ENCODE data around the gene HAPLN3.
A peak's percentile ranks its signal among the peaks of the same experiment; 100 is the strongest.

Gene HAPLN3

DNA sequence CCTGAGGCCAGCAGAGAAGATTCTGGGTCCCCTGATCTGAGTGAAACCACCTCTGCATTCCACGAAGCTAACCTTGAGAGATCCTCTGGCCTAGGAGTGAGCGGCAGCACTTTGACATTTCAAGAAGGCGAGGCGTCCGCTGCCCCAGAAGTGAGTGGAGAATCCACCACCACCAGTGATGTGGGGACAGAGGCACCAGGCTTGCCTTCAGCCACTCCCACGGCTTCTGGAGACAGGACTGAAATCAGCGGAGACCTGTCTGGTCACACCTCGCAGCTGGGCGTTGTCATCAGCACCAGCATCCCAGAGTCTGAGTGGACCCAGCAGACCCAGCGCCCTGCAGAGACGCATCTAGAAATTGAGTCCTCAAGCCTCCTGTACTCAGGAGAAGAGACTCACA is 36.4 kb downstream of the HAPLN3 start:
- no peak for DNase-seq

- DNase-seq: no peak
Measured at GRCh38 chr15:88852476-88852875, 42.9 kb downstream of the HAPLN3 start.

- DNase-seq: no peak
Measured at GRCh38 chr15:88849376-88850072, 45.8 kb downstream of the HAPLN3 start.

- DNase-seq: no peak
Measured at GRCh38 chr15:88848203-88848602, 47.1 kb downstream of the HAPLN3 start.

GRCh38 chr15:88847144-88847543 is 48.2 kb downstream of the HAPLN3 start:
- DNase-seq: no peak

DNA sequence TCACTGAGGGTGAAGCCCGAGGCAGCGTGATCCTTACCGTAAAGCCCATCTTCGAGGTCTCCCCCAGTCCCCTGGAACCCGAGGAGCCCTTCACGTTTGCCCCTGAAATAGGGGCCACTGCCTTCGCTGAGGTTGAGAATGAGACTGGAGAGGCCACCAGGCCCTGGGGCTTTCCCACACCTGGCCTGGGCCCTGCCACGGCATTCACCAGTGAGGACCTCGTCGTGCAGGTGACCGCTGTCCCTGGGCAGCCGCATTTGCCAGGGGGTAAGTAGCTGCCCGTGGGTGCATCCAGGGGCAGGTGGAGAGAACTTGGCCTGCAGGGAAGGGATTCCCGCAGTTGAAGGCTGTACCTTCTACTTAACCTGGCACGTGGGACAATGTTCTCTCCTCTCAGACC is 49.7 kb downstream of the HAPLN3 start:
- DNase-seq: no peak

GRCh38 chr15:88844749-88845386 is 50.5 kb downstream of the HAPLN3 start:
- peak; percentile 10 for DNase-seq

- no peak for DNase-seq
Measured at GRCh38 chr15:88843334-88843733, 52.0 kb downstream of the HAPLN3 start.

DNA sequence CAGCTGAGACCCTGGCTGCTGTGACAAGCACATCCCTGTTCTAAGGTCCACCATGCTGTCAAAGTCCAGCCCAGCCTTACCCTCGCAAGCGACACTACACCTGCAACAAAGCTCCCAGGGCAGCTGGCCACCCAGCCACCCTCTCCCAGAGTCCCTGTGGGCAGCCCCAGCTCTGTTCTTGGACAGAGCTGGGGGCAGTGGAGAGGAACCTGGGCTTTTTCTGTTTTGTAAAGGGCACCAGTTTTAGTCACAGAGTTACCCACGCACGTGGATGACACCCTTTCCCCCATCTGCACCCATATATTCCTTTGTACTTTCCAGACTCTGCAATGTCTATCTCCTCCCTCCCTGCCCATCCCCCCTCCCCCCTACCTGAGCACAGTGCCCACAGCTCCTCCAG is 53.2 kb downstream of the HAPLN3 start:
- DNase-seq: no peak

GRCh38 chr15:88841236-88841635 is 54.1 kb downstream of the HAPLN3 start:
- no peak for DNase-seq

DNA sequence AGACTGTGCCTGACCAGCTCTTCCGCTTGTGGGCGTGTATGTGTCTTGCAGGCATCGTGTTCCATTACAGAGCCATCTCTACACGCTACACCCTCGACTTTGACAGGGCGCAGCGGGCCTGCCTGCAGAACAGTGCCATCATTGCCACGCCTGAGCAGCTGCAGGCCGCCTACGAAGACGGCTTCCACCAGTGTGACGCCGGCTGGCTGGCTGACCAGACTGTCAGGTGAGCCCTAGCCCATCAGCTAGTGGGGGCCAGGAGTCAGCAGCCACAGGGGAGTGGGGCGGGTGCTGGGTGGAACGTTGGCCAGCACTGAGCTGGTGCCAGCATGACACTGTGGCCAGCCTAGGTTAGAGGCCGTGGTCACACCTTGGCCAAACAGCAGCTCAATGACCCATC is 55.4 kb downstream of the HAPLN3 start:
- DNase-seq: no peak

- DNase-seq: no peak
Measured at GRCh38 chr15:88839146-88839545, 56.2 kb downstream of the HAPLN3 start.

GRCh38 chr15:88838667-88839066 is 56.7 kb downstream of the HAPLN3 start:
- DNase-seq: no peak

DNA sequence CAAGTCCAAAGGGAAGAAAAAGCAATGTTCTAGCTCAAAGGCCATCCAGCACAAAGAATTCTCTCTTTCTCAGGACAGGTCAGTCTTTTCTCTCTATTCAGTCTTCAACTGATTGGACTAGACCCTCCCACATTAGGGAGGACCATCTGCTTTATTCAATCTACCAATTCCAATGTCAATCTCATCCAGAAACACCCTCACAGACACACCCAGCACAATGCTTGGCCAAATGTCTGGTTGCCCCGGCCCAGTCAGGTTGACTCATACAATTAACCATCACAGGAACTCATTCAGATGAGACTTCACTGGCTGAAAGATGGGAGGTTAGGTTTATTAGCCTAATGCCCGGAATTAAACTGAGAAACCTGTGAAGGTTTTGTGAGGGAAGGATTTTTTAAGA is 59.7 kb downstream of the HAPLN3 start:
- no peak for DNase-seq

DNA sequence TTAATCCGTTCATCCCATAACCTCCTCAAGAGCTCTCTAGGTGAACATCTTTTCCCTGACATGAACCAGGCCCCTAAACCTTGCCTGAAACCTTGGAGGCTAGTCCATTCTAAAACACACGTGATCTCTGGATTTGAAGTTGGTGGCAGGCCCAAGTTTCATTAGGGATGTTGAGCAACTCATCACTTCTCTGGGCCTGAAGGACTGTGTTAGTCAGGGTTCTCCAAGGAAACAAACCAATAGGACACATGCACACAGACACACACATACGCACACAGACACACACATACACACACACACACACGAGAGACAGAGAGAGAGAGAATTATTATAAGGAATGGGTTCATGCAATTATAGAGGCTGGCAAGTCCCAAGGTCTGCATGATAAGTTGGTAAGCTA is 60.2 kb downstream of the HAPLN3 start:
- DNase-seq: no peak

DNA sequence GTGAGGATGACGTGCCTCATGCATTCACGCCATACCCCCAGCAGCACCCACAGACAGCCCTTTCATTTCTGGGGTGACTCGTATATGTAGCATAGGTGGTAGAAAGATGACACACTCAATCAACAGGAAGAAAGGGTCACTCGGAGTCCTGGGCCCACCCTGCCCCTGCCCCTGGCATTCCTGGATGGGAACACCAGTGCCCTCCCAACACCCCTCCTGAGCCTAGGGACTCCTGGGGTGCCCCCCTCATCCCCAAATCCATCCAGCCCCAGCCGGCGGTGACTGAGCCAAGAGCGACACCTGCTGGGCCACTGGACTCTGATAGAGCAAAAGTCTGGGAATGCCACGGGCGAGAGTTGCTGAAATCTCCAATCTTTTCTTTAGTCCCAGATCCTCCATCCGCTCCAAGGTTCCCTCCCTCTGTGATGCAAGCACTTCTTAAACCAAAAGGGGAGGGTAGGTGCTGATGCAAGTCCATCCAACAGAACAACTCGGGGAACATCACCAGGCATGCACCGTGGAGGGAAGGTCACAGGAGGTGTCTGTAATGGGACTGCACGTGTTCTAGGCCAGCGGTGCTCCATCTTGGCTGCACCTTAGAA is 61.0 kb downstream of the HAPLN3 start:
- DNase-seq: peak; percentile 19

DNA sequence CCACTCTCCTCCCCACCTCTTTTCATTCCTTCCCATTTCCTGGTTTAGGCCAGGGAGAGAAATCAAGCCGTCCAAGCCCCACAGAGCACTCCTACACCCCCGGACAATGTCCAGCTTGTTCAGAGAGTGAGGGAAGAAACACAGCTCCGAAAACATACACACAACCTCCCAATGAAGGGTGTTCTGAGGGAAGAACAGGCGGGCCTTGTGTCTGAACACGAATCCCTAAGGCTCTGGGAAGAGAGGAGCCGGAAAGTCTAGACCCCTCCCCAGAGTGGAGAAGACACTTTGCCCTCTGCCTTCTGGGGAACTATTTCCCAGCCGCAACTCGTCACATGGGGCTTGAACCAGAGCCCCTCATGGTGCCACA is 61.6 kb downstream of the HAPLN3 start:
- no peak for DNase-seq

GRCh38 chr15:88832820-88833730 is 62.3 kb downstream of the HAPLN3 start:
- no peak for DNase-seq

DNA sequence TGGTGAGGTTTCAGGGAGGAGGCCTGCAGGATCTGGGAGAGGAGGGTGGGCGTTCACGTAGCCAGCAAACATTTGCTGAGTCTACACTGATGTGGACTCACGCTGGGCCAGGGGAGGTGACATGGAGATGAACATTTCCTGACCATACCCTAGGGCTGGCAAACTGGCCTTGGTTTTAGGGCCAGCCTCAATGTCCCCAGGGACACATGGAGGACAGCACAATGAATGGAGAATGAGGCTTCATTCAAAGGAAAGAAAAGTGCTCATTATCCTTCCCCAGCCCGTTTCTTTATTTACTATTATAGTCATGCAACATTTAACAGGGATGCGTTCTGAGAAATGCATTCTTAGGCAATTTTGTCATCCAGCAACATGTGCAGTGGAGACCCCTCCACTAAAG is 65.3 kb downstream of the HAPLN3 start:
- no peak for DNase-seq

DNA sequence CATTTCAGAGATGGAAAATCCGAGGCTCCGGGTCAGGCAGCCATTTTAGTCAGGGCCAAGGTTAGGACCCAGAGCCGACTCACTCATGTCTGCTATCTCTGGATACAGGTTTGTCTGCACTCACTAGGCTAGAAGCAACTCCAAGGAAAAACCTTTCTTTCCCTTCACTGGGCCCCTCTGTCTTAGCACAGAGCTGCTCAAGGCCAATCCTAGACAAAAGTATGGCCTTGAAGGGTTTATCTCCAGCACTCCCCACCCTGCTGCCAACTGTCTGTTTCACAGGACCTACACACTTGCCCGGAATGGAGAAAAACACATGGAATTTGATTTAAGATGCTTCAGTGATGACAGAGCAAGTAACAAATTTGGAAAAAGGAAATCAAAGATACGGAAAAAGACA is 66.6 kb downstream of the HAPLN3 start:
- no peak for DNase-seq
